HG03097 (cell line): ENCODE measurements around the gene TP53RK.

Experiments used
- ATAC-seq: cut with Tn5 transposase; IDR thresholded peaks from one replicate; pipeline ENCODE4 v1.9.1; 2021; ENCODE audit not compliant: unreplicated experiment, low FRiP score

Gene TP53RK

DNA sequence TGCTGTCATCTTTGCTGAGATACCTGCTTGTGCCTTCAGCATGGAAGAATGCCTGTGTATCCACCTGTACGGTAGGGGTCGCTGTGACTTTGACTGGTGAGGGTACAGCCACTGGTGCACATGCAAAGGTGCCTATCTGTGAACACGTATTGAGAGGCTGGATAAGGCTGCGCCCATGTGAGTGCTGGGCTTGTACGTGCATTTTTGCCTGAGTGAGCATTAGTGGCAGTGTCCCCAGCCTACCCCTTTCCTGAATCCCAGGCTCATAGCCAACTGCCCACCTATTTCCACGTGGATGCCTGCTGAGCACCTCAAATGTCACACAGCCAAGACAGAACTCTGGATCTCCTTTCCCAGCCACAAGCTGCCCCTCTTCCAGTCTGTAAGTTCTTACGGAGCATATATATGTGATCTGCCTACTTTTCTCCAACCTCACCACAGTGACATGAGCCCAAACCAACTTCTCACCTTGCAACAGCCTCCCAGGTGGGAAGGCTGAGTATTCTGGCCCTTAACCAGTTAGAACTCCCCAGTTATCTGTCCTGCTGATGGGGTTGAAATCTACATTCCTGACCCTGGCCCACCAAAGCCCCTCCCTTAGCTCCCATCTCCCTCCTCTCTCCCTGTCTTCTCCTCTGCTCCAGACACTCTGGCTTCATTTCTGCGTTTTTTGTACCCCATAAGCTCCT lies 19.1 kb upstream of the TP53RK start:
- no peak for ATAC-seq

DNA sequence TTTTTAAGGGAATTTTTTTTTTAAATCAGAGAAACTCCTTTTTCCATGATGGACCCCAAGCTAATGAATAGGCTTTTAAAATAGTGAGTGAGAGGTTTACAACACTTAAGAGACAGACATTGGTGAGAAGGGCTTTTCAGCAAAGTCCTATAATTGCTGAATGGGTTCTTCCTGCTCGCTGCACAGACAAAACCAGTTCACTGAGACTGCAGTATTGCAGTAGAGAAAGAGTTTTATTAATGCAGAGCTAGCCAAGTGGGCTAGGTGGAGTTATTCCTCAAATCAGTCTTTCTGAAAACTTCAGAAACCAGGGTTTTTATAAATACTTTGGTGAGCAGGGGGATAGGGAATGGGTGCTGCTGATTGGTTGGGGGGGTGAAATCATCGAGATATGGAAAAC lies 17.0 kb upstream of the TP53RK start:
- no peak for ATAC-seq

DNA sequence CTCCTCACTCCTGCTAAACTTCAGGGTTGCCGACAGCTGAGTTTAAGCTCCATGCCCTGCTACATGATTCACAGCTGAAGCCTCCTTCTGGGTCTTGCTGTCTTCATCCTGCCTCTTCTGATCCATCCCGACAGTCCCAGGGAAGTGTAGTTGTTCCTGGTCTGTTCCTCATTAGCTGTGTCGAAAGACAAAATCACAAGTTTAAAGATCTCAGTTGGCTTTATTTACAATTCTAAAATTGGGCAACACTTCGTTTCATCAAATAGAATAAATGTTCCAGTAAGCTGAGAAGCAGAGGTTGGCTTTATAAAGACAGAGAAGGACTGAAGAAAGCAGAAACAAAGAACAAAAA lies 16.1 kb upstream of the TP53RK start:
- ATAC-seq, result no peak

GRCh38 chr20:46704714-46705377 lies 15.6 kb upstream of the TP53RK start:
- no peak for ATAC-seq

DNA sequence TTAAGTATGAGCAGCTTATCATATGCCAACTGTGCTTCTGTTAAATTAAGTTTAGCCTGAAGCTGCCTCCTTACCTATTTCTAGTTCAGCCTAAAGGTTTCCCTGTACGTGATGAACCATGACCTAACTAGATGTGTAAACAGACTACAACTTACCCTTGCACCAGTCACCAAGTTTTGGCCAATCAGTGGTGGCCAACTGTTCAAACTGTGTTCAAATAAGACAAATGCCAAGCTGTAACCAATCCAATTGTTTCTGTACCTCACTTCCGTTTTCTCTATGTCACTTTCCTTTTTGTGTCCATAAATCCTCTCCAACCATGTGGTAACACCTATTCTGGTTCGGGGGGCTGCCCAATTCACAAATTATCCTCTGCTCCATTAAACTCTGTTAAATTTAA lies 14.2 kb upstream of the TP53RK start:
- ATAC-seq, result no peak

- no peak for ATAC-seq
Measured at GRCh38 chr20:46702447-46703203, 13.4 kb upstream of the TP53RK start.

DNA sequence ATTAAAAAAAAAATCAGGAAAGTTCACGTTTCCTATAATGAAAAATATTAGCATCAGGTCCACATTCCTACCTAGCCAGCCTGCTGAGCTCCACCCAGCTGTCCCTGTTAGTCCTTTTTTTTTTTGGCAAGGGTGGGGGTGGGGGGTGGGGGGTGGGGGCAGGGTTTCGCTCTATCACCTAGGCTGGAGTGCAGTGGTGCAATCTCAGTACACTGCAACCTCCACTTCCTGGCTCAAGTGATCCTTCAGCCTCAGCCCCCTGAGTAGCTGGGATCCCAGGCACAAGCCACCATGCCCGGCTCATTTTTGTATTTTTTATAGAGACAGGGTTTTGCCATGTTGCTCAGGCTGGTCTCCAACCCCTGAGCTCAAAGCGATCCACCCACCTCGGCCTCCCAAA lies 12.7 kb upstream of the TP53RK start:
- ATAC-seq, result no peak

GRCh38 chr20:46701556-46701955 lies 12.3 kb upstream of the TP53RK start:
- no peak for ATAC-seq

- no peak for ATAC-seq
Measured at GRCh38 chr20:46701057-46701456, 11.8 kb upstream of the TP53RK start.

GRCh38 chr20:46700481-46700880 lies 11.2 kb upstream of the TP53RK start:
- ATAC-seq, result no peak

- ATAC-seq, result no peak
Measured at GRCh38 chr20:46699651-46700359, 10.6 kb upstream of the TP53RK start.

DNA sequence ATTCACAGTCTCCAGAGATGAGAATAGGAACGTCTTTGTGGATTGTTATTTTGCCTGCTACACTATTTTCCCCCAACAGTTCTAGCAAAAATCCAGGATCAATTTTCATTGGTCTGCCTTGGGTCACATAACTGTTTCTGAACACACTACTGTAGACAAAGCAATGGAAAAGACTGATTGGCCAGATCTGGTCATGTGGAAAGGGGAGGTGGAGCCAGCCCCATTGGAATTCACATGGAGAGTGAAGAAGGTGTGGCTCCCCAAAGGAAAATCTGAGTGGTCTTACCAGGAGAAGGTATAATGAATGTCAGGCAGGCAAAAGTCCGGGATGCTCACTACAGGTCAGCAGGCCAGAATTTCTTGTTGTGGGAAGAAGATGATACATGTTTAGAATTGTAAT lies 9.5 kb upstream of the TP53RK start:
- ATAC-seq, result no peak

DNA sequence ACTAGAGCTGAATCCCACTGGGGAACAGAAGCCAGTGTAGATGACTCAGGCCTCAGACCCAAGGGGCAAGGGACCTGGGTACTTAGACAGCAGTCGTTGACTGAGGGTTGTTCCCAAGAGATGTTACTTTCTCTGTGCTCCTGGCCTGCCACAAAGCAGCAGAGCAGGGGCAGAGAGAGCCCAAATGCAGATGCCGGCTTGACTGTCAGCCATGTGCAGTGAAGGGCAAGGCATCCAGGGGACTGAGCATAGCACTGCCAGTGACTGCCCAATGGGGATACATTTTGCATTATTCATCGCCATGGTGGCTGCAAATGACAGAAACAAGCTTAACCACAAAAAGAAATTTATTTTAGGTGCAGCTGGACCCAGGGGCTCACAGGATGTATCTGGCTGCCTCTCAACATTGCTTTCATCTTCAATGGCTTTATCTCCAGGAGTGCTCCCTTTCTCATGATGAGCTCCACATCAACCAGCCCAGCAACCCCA lies 7.6 kb upstream of the TP53RK start:
- ATAC-seq, result no peak

DNA sequence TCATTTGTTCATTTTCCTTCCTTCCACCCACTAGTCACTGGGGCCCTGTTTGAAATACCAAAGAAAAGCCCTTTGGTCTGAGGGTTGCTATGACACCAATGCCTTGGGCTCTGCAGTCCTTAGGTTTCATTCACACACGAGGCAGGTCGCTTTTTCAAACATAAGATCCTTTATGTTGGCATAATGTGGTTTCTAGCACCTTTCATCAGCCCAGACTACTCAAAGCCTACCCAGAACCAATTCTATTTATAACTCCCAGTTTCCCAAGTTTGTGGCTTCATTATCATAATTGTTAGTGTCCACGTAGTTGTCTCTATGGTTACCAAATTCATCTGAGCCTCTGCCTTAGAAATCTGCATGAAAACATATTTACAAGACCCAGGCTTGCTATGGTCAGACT lies 6.6 kb upstream of the TP53RK start:
- ATAC-seq, result no peak

DNA sequence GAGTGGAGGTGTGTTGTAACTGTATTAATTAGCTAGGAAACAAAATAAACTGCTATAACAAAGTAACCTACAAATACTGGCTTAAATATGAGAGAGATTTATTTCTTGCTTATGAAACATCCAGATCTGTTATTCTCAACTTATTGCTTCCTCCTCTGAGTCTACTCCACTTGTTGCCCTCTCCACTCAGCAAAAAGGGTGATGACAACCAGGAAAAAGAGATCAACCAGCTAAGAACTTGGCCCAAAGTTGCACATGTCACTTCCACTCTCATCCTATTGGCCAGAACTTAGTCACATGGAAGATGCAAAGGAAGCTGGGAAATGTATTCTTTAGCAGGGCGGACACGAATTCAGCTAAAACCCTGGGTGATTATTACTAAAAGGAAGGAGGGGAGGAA lies 5.2 kb upstream of the TP53RK start:
- no peak for ATAC-seq

GRCh38 chr20:46691196-46691595 lies 2.0 kb upstream of the TP53RK start:
- ATAC-seq, result no peak

GRCh38 chr20:46690219-46691106 lies 1.2 kb upstream of the TP53RK start:
- ATAC-seq, result no peak

- no peak for ATAC-seq
Measured at GRCh38 chr20:46689754-46690085, 476 bp upstream of the TP53RK start.

DNA sequence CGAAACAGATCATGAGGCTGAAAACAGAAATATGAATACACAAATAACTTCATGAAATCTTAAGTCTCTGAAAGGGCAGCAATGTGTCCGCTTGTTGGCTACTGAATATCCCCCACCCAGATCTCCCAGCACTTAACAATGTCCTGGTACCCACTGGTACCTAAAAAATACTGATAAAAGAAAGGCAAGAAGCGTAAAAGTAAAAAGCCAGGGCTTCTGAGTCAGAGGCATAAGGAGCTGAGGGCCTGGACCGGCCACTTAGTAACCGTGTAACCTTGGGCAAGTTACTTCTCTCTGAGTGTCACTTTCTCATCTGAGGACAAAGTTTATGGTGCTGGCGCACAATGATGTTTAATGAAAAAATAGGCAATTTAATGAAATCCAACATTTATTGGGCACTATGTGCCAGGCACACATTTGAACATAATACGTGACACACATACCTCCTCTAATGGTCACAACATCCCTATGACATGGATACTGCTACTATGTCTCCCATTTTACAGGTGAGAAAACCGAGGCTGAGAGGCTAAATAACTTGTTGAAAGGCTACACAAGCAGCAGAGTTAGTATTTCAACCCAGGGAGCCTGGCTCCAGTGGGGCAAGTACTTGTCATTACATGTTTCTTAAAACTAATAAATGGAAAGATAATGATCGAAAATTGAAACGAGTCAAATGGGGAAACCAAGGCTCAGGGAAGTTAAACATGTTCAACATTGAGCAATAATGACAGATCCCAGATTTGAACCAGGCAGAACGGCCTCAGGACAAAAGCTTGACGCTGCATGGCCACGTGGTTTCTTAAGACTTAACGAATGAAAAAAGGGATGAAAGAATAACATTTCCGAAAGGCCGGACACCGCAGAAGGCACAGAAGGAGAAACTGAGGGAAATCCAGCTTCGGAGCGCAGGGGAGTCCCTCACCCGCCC lies 828 bp downstream of the TP53RK start:
- ATAC-seq, result no peak
